Ovary (tissue), 3 donors: Measurements from ENCODE around the gene PMEPA1.

Experiments used
- POLR2A ChIP-seq: fragments of 450-650 bp; IDR thresholded peaks from one replicate; pipeline ENCODE4 v1.6.1; 2017; ENCODE audit warnings: antibody characterized with exemption, mild to moderate bottlenecking, moderate library complexity
- TF ChIP-seq, protein P1 (sequence below), 3 donors: fragments of 450-650 bp in 2 of 3; fragments of 200-600 bp in 1 of 3; IDR thresholded peaks; one replicate each; pipeline versions ENCODE4 v1.5.1 to v1.8.0; 2016 to 2022; ENCODE audit warnings: antibody characterized with exemption in 3 of 3, mild to moderate bottlenecking in 1 of 3
- donor health status: DM: no; HTN: no; CAD: no.

DNA sequence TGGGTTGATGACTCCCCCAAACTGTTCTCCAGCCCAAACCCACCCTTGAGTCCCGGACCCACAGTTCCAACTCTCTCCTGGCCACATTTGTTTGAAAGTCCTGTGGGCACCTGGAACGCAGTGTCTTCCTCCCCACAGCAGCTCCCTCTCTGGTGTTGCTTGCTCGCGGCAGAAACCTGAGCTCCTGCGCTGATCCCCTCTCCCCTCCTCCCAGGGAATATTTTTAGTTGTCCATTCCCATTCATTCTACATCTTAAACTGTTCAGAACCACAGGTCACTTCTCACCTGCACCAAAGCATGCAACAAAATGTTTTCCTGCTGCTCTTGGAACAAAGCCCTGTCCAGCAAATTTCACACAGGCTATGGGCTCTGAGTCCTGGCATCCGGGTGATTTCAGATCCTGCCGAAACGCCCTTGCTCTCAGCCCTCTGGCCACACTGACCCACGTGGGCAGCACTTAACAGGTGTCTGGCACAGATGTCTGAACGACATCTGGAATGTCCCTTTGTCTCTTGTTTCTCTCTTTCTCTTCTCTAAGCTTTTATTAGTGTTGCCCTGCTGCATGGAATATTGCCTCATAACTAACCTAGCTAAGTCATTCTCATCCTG, 27.0 kb upstream of the PMEPA1 start:
- TF ChIP-seq, protein P1, sequence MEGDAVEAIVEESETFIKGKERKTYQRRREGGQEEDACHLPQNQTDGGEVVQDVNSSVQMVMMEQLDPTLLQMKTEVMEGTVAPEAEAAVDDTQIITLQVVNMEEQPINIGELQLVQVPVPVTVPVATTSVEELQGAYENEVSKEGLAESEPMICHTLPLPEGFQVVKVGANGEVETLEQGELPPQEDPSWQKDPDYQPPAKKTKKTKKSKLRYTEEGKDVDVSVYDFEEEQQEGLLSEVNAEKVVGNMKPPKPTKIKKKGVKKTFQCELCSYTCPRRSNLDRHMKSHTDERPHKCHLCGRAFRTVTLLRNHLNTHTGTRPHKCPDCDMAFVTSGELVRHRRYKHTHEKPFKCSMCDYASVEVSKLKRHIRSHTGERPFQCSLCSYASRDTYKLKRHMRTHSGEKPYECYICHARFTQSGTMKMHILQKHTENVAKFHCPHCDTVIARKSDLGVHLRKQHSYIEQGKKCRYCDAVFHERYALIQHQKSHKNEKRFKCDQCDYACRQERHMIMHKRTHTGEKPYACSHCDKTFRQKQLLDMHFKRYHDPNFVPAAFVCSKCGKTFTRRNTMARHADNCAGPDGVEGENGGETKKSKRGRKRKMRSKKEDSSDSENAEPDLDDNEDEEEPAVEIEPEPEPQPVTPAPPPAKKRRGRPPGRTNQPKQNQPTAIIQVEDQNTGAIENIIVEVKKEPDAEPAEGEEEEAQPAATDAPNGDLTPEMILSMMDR (IDR thresholded peaks at IDR 0.05) = no peak
- no peak for TF ChIP-seq POLR2A
